Smooth muscle cell (in vitro differentiated cells): ENCODE measurements around the gene FBXO27. TPM values are rescaled to one million over a fixed set of nuclear protein-coding genes. Genes with fewer than 3 reads are reported as not detected.
"Not testable (repeated sequence)": the region's sequence is repeated elsewhere in the genome, so short reads cannot be mapped to it uniquely, and the experiment has no call there.

Experiments
- DNase-seq: peaks from one replicate; lab custom pipeline; 2025; ENCODE audit not compliant: unreplicated experiment; lab: John Stamatoyannopoulos, UW
- H2AFZ ChIP-seq: fragments of 200-600 bp; sonication (generic); 2 replicates; pipeline ENCODE4 v1.6.0; 2016; ENCODE audit warnings: antibody characterized with exemption, low read depth, mild to moderate bottlenecking
- H3F3A ChIP-seq: fragments of 200-600 bp; sonication (generic); 2 replicates; pipeline ENCODE4 v1.6.0; 2017; ENCODE audit warnings: antibody characterized with exemption, low read depth
- H3K27ac ChIP-seq: fragments of 200-600 bp; sonication (generic); 2 replicates; pipeline ENCODE4 v1.5.1; 2016; ENCODE audit warnings: low read depth, mild to moderate bottlenecking
- H3K27me3 ChIP-seq: fragments of 200-600 bp; sonication (generic); 2 replicates; pipeline ENCODE4 v1.6.1; 2016; ENCODE audit warnings: low read depth, mild to moderate bottlenecking
- H3K36me3 ChIP-seq: fragments of 200-600 bp; sonication (generic); 2 replicates; pipeline ENCODE4 v1.5.1; 2016; ENCODE audit warnings: low read depth
- H3K4me1 ChIP-seq: fragments of 200-600 bp; sonication (generic); 2 replicates; pipeline ENCODE4 v1.5.1; 2016; ENCODE audit warnings: low read depth
- H3K4me2 ChIP-seq: fragments of 200-600 bp; sonication (generic); 2 replicates; pipeline ENCODE4 v1.6.0; 2016; ENCODE audit warnings: mild to moderate bottlenecking
- H3K4me3 ChIP-seq: fragments of 200-600 bp; sonication (generic); 2 replicates; pipeline ENCODE4 v1.5.1; 2016; ENCODE audit warnings: mild to moderate bottlenecking
- H3K79me2 ChIP-seq: fragments of 200-600 bp; sonication (generic); 2 replicates; pipeline ENCODE4 v1.6.0; 2016; ENCODE audit warnings: low read depth, mild to moderate bottlenecking
- H3K9ac ChIP-seq: fragments of 200-600 bp; sonication (generic); 2 replicates; pipeline ENCODE4 v1.6.0; 2016; ENCODE audit warnings: low read depth
- H3K9me3 ChIP-seq: fragments of 200-600 bp; sonication (generic); replicated peaks from 2 replicates; pipeline ENCODE4 v1.5.1; 2016; ENCODE audit warnings: low read depth
- H4K20me1 ChIP-seq: fragments of 200-600 bp; sonication (generic); 2 replicates; pipeline ENCODE4 v1.6.0; 2016; ENCODE audit warnings: low read depth
- WGBS: methylation state at CpG from one replicate; pipeline ENCODE4 v1.1.7; 2016; ENCODE audit warnings: low lambda C conversion rate; 5-methylcytosine and 5-hydroxymethylcytosine counted together
- polyA plus RNA-seq: library from polyadenylated mRNA; unstranded; fragments of >200 nt; fragmentation: Nextera tagmentation; extraction: Ambion mirVana; gene quantifications from 2 replicates; pipeline ENCODE4 v1.2.1, GENCODE V29; 2016
- total RNA-seq: library from RNA; depleted of rRNA; stranded (reverse); fragments of >200 nt; gene quantifications from 2 replicates; pipeline ENCODE4 v1.2.3, GENCODE V29; 2014
- TF ChIP-seq, protein P1 (sequence below): fragments of 200-600 bp; sonication (generic); IDR thresholded peaks from 2 replicates; pipeline ENCODE4 v1.5.1; 2017; ENCODE audit warnings: borderline replicate concordance, mild to moderate bottlenecking, antibody characterized with exemption; ENCODE audit not compliant: insufficient read depth, poor library complexity, severe bottlenecking

FBXO27 gene
- total and polyA plus RNA-seq, 2 experiments from 2014 or later: 1.9 to 2.8 TPM

DNA sequence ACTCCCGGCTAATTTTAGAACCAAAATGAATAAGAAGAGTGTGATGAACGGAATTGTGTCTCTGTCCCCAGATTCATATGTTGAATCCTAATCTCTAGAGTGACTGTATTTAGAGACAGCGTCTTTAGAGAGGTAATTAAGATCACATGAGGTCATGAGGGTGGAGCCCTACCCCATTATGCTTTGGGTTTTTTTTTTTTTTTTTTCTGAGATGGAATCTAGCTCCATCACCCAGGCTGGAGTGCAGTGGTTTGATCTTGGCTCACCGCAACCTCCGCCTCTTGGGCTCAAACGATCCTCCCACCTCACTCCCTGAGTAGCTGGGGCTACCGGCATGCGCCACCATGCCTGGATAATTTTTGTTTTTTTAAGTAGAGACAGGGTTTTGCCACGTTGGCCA, 27.9 kb downstream of the FBXO27 start:
- TF ChIP-seq, protein P1, sequence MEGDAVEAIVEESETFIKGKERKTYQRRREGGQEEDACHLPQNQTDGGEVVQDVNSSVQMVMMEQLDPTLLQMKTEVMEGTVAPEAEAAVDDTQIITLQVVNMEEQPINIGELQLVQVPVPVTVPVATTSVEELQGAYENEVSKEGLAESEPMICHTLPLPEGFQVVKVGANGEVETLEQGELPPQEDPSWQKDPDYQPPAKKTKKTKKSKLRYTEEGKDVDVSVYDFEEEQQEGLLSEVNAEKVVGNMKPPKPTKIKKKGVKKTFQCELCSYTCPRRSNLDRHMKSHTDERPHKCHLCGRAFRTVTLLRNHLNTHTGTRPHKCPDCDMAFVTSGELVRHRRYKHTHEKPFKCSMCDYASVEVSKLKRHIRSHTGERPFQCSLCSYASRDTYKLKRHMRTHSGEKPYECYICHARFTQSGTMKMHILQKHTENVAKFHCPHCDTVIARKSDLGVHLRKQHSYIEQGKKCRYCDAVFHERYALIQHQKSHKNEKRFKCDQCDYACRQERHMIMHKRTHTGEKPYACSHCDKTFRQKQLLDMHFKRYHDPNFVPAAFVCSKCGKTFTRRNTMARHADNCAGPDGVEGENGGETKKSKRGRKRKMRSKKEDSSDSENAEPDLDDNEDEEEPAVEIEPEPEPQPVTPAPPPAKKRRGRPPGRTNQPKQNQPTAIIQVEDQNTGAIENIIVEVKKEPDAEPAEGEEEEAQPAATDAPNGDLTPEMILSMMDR: no peak
- WGBS: 84% methylated on average over 9 of the region's 9 CpGs
- no peak overlapping the region for H3K4me3 ChIP-seq

DNA sequence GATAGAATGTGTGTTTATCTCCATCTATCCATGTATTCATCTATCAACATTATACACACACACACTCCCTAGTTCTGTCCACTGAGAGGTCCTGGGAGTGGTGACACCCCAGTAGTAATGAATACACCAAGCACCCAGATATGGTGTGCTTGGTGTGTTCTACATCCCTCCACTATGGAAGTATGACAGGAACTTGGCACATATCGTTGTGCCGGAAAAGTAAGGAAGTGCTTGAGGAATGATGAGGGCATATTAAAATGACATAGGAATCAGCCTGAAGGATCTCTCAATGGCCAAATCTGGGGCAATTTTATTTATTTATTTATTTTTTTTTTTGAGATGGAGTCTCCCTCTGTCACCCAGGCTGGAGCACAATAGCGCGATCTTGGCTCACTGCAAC, 28.6 kb downstream of the FBXO27 start:
- Histone ChIP-seq H3K9ac (no peak overlapping the region), H3K9me3 (no peaks in the 10 kb centered on the region), H3K36me3 (no peaks in the 10 kb centered on the region), H3K4me3 (no peak overlapping the region), H3K79me2 (no peaks in the 10 kb centered on the region), H3K27ac (no peak overlapping the region), H3K27me3 (no peaks in the 10 kb centered on the region), H3F3A (no peaks in the 10 kb centered on the region), H3K4me1 (no peaks in the 10 kb centered on the region), H3K4me2 (no peak overlapping the region), H2AFZ (no peak overlapping the region), H4K20me1 (no peaks in the 10 kb centered on the region)
- TF ChIP-seq, protein P1: no peak
- WGBS: 96% methylated on average over 4 of the region's 4 CpGs
- DNase-seq: no peak

More for the DNA sequence above, 27.9 kb downstream of the FBXO27 start:
- Histone ChIP-seq H3K27ac (no peak overlapping the region), H2AFZ (no peak overlapping the region), H3K4me2 (no peak overlapping the region), H3K36me3 (no peaks in the 10 kb centered on the region), H3K27me3 (no peaks in the 10 kb centered on the region), H3F3A (no peaks in the 10 kb centered on the region), H3K9me3 (no peaks in the 10 kb centered on the region), H4K20me1 (no peaks in the 10 kb centered on the region), H3K9ac (no peak overlapping the region), H3K79me2 (no peaks in the 10 kb centered on the region), H3K4me1 (no peaks in the 10 kb centered on the region)
- DNase-seq: no peak

DNA sequence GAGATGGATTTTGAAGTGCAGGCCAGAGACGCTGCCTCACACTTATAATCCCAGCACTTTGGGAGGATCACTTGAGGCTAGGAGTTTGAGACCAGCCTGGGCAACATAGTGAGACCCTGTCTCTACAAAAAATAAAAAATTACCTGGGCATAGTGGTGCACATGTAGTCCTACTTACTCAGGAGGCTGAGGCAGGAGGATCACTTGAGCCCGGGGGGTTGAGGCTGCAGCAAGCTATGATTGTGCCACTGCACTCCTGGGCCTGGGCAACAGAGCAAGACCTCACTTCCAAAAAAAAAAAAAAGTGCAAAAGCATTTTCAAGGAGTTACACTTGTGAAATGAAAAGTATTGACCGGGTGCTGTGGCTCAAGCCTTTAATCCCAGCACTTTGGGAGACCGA, 29.2 kb downstream of the FBXO27 start:
- TF ChIP-seq, protein P1: no peak
- Histone ChIP-seq H3K9me3 (no peaks in the 10 kb centered on the region), H3K4me2 (no peak overlapping the region), H3K9ac (no peak overlapping the region), H3F3A (no peaks in the 10 kb centered on the region), H3K79me2 (no peaks in the 10 kb centered on the region), H4K20me1 (no peaks in the 10 kb centered on the region), H3K36me3 (no peaks in the 10 kb centered on the region), H3K4me3 (no peak overlapping the region), H2AFZ (no peak overlapping the region), H3K27ac (no peak overlapping the region), H3K4me1 (no peaks in the 10 kb centered on the region), H3K27me3 (no peaks in the 10 kb centered on the region)
- no peak for DNase-seq
- 88% methylated on average over 4 of the region's 4 CpGs for WGBS

DNA sequence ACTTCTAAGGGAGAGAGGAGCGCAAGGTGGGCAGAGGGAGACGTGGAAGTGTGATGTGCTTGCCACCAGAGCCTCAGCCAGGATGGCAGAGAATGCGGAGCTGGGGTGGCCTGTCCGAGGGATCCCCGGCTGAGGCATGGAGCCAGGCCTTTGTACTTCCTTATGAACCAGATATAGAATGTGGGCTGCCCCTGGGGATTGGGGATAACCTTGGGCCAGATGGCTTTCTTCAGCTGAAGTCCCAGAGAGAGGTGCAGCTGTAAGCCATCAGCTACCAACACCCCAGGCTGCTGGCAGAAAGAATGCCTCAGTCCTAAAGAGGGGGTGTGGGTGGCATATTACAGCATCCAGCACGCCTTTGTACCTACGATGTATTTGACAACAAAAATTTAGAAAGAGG, 31.3 kb downstream of the FBXO27 start:
- no peaks in the 10 kb centered on the region for H3K27me3 ChIP-seq
- H3K27ac ChIP-seq: no peak overlapping the region
- no peak overlapping the region for H3K9ac ChIP-seq
- H3F3A ChIP-seq: no peaks in the 10 kb centered on the region
- no peak overlapping the region for H3K4me2 ChIP-seq
- H3K4me3 ChIP-seq: no peak overlapping the region
- H3K79me2 ChIP-seq: no peaks in the 10 kb centered on the region
- H3K9me3 ChIP-seq: no peaks in the 10 kb centered on the region
- H4K20me1 ChIP-seq: no peaks in the 10 kb centered on the region
- H3K36me3 ChIP-seq: no peaks in the 10 kb centered on the region
- WGBS: 86% methylated on average over 7 of the region's 7 CpGs
- DNase-seq: no peak
- H2AFZ ChIP-seq: no peak overlapping the region
- no peaks in the 10 kb centered on the region for H3K4me1 ChIP-seq
- TF ChIP-seq, protein P1: no peak

DNA sequence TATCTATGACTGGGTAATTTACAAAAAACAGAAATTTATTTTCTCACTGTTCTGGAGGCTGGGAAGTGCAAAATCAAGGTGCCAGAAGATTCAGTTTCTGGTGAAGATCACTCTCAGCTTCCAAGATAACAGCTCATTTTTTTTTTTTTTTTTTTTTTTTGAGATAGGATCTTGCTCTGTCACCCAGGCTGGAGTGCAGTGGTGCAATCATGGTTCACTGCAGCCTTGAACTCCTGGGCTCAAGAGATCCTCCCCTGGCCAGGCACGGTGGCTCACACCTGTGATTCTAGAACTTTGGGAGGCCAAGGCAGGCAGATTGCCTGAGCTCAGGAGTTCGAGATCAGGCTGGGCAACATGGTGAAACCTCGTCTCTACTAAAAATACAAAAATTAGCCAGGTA, 34.8 kb downstream of the FBXO27 start:
- 81% methylated on average over 3 of the region's 3 CpGs for WGBS
- H3K4me1 ChIP-seq, H4K20me1 ChIP-seq, H3K36me3 ChIP-seq, H3K27me3 ChIP-seq, DNase-seq, H3K79me2 ChIP-seq, H2AFZ ChIP-seq, H3K9ac ChIP-seq, H3K4me3 ChIP-seq, H3K27ac ChIP-seq, H3F3A ChIP-seq, H3K4me2 ChIP-seq, H3K9me3 ChIP-seq: not testable (repeated sequence)
